K562 (cell line): Measurements from ENCODE around the gene SERGEF. TPM values are rescaled to one million over a fixed set of nuclear protein-coding genes. Genes with fewer than 3 reads are reported as not detected.

Experiments
- ATAC-seq: fragments of 200-7000 bp; cut with Tn5 transposase; 3 replicates; pipeline ENCODE4 v1.9.1; 2020; ENCODE audit warnings: moderate library complexity
- BruUV-seq: library from RNA; stranded (reverse); fragments of 400-500 nt; replicated peaks from 2 replicates; lab custom pipeline; 2021; lab: Mats Ljungman, UMichigan
- CTCF ChIA-PET: fragments of 300-600 bp; formaldehyde crosslinking; extraction: SDS; loops from one replicate; lab custom pipeline; 2021; ENCODE audit warnings: low intra/inter-chr PET ratio; lab: Yijun Ruan, JAX
- POLR2A ChIA-PET: fragments of 300-600, 350-650 bp; sonication (Branson Sonifier 250); formaldehyde crosslinking; extraction: SDS; loops from one replicate; lab custom pipeline; 2021; ENCODE audit warnings: antibody characterized with exemption, inconsistent platforms; lab: Yijun Ruan, JAX
- DNase-seq, 4 experiments: peaks; one replicate each; pipeline versions ENCODE4 v3.0.0 to v3.0.0-alpha.2; 2011 to 2018; ENCODE audit warnings: low spot score in 3 of 4, mixed read lengths in 3 of 4; ENCODE audit errors: extremely low read depth in 1 of 4
- FAIRE-seq: peaks from 2 replicates; lab custom pipeline; 2011; peaks lifted over from hg19 to GRCh38; lab: Jason Lieb, UNC
- H2AFZ ChIP-seq: 2 replicates; pipeline ENCODE4 v1.6.0; 2011; ENCODE audit warnings: low read depth, low read length, control low read depth, inconsistent platforms
- H3K27ac ChIP-seq: fragments of 200-600 bp; 3 replicates; pipeline ENCODE4 v1.8.0; 2011; ENCODE audit warnings: low read depth, mild to moderate bottlenecking, control low read depth, inconsistent platforms, low read length, moderate library complexity, mixed read lengths; ENCODE audit errors: extremely low read depth
- H3K27me3 ChIP-seq, 2 experiments: fragments of 300-600 bp in 1 of 2; 2 replicates in 1 of 2; 3 replicates in 1 of 2; pipeline versions ENCODE4 v1.6.0 to v1.8.0; 2011; ENCODE audit warnings: inconsistent platforms in 2 of 2, low read length in 2 of 2, mild to moderate bottlenecking in 1 of 2, mixed read lengths in 1 of 2, moderate library complexity in 1 of 2; ENCODE audit not compliant: control insufficient read depth in 2 of 2, insufficient read depth in 2 of 2
- H3K36me3 ChIP-seq: fragments of 300-600 bp; 3 replicates; pipeline ENCODE4 v1.8.0; 2011; ENCODE audit warnings: mild to moderate bottlenecking, low read length, inconsistent platforms; ENCODE audit not compliant: control insufficient read depth, insufficient read depth
- H3K4me1 ChIP-seq, 2 experiments: fragments of 200-600 bp in 1 of 2; replicated peaks in 1 of 2; 2 replicates in 1 of 2; 3 replicates in 1 of 2; pipeline versions ENCODE4 v1.5.1 to v1.8.0; 2011; ENCODE audit warnings: inconsistent platforms in 2 of 2, low read length in 2 of 2, mild to moderate bottlenecking in 1 of 2, mixed read lengths in 1 of 2, moderate library complexity in 1 of 2; ENCODE audit not compliant: control insufficient read depth in 2 of 2, insufficient read depth in 2 of 2
- H3K4me2 ChIP-seq: 2 replicates; pipeline ENCODE4 v1.6.1; 2011; ENCODE audit warnings: low read length, control low read depth, inconsistent platforms, mixed read lengths; ENCODE audit not compliant: insufficient read depth
- H3K4me3 ChIP-seq: fragments of 200-600 bp; sonication (generic), shearing (Covaris generic); 2 replicates; pipeline ENCODE4 v1.5.1; 2016; ENCODE audit warnings: control low read depth, inconsistent platforms
- H3K79me2 ChIP-seq: fragments of 200-600 bp; 3 replicates; pipeline ENCODE4 v1.8.0; 2011; ENCODE audit warnings: low read length, inconsistent platforms; ENCODE audit not compliant: control insufficient read depth, insufficient read depth
- H3K9ac ChIP-seq, 2 experiments: 2 replicates each; pipeline versions ENCODE4 v1.6.0 to v1.6.1; 2011; ENCODE audit warnings: low read depth in 2 of 2, low read length in 2 of 2, control low read depth in 1 of 2, inconsistent platforms in 1 of 2, mild to moderate bottlenecking in 1 of 2, mixed read lengths in 1 of 2; ENCODE audit not compliant: insufficient read depth in 1 of 2
- H3K9me1 ChIP-seq: one replicate; pipeline ENCODE4 v1.6.0; 2011; ENCODE audit warnings: inconsistent platforms, mild to moderate bottlenecking, low read length, moderate library complexity; ENCODE audit not compliant: control insufficient read depth, insufficient read depth
- H3K9me3 ChIP-seq: replicated peaks from 2 replicates; pipeline ENCODE4 v1.5.1; 2011; ENCODE audit warnings: low read depth, low read length, inconsistent platforms; ENCODE audit not compliant: control insufficient read depth, insufficient read depth
- H4K20me1 ChIP-seq: replicated peaks from 2 replicates; pipeline ENCODE4 v1.6.1; 2011; ENCODE audit warnings: low read length, inconsistent platforms, mixed read lengths; ENCODE audit not compliant: control insufficient read depth, insufficient read depth
- CBX2 ChIP-seq: fragments of 200-600 bp; sonication (generic); IDR thresholded peaks from one replicate; pipeline ENCODE4 v1.6.1; 2012; ENCODE audit warnings: mild to moderate bottlenecking, low read length, inconsistent platforms; ENCODE audit not compliant: insufficient read depth, poor library complexity, severe bottlenecking
- FOXJ2 ChIP-seq: fragments of 200-800 bp; sonication (Bioruptor generic); IDR thresholded peaks from 2 replicates; pipeline ENCODE4 v1.6.1; 2016; ENCODE audit warnings: missing genetic modification characterization, missing compliant biosample characterization
- HDAC1 ChIP-seq, 2 experiments: fragments of 450-650 bp; IDR thresholded peaks; 2 replicates each; pipeline ENCODE4 v1.6.1; 2016 to 2017; ENCODE audit warnings: inconsistent platforms in 1 of 2, mild to moderate bottlenecking in 1 of 2, moderate library complexity in 1 of 2
- KAT2B ChIP-seq: IDR thresholded peaks from one replicate; pipeline ENCODE4 v1.6.1; 2012; ENCODE audit warnings: low read depth, mild to moderate bottlenecking, control low read depth, inconsistent platforms, low read length, moderate library complexity
- KLF1 ChIP-seq: fragments of 450-650 bp; IDR thresholded peaks from 2 replicates; pipeline ENCODE4 v1.6.1; 2016; ENCODE audit warnings: missing genetic modification characterization, missing compliant biosample characterization
- MYNN ChIP-seq, 2 experiments: sonication (generic); formaldehyde crosslinking in 1 of 2; IDR thresholded peaks; 2 replicates each; pipeline versions ENCODE4 v1.5.0 to v1.6.1; 2016 to 2020; ENCODE audit warnings: antibody characterized with exemption in 1 of 2, missing genetic modification reagents in 1 of 2
- RAD21 ChIP-seq, 2 experiments: fragments of 250-450 bp in 1 of 2; fragments of 450-650 bp in 1 of 2; sonication (Bioruptor Pico) in 1 of 2; formaldehyde crosslinking in 1 of 2; IDR thresholded peaks in 1 of 2; conservative IDR thresholded peaks in 1 of 2; 2 replicates each; pipeline versions ENCODE4 v1.4.0 to v1.8.0; 2020 to 2022; ENCODE audit warnings: mild to moderate bottlenecking in 2 of 2, moderate library complexity in 1 of 2
- TEAD1 ChIP-seq, 2 experiments: fragments of 450-650 bp in 1 of 2; sonication (generic) in 1 of 2; formaldehyde crosslinking; IDR thresholded peaks; 2 replicates each; pipeline versions ENCODE4 v1.4.0 to v1.8.0; 2020 to 2022; ENCODE audit warnings: mild to moderate bottlenecking in 2 of 2, missing genetic modification reagents in 1 of 2
- THRAP3 ChIP-seq: fragments of 450-650 bp; IDR thresholded peaks from 2 replicates; pipeline ENCODE4 v1.6.1; 2016; ENCODE audit warnings: mild to moderate bottlenecking, inconsistent platforms, borderline replicate concordance
- ZNF695 ChIP-seq: fragments of 450-650 bp; formaldehyde crosslinking; IDR thresholded peaks from 2 replicates; pipeline ENCODE4 v1.4.0; 2020; ENCODE audit warnings: mild to moderate bottlenecking, moderate library complexity
- ZNF79 ChIP-seq: fragments of 250-450 bp; sonication (Bioruptor Pico); IDR thresholded peaks from 2 replicates; pipeline ENCODE4 v1.4.0; 2020; ENCODE audit warnings: low read depth, mild to moderate bottlenecking, moderate library complexity
- WGBS: fragments of 100-300 bp; shearing (Covaris generic); methylation state at CpG from one replicate; pipeline ENCODE4 v1.1.6; 2016; ENCODE audit warnings: low coverage, mixed read lengths; ENCODE audit not compliant: insufficient coverage; ENCODE audit errors: missing lambda C conversion rate; 5-methylcytosine and 5-hydroxymethylcytosine counted together
- in situ Hi-C: fragments of 300-500 bp; cut with MboI; formaldehyde crosslinking; loops from 4 replicates; pipeline ENCODE4 v1.15.0; 2018; ENCODE audit warnings: inconsistent platforms, mixed read lengths
- intact Hi-C: fragments of 100-400 bp; cut with micrococcal nuclease; formaldehyde crosslinking; loops from 2 replicates; pipeline ENCODE4 v1.14.2; 2022
- polyA plus RNA-seq, 8 experiments: library from polyadenylated mRNA; depleted of rRNA in 4 of 8; stranded (reverse) in 5 of 8; unstranded in 3 of 8; fragments of >200 nt; fragmentation: Nextera tagmentation in 2 of 8; fragmentation: Illumina TruSeq in 1 of 8; extraction: Ambion mirVana in 2 of 8; extraction: Trizol in 1 of 8; gene quantifications; 2 replicates each; pipeline versions ENCODE4 v1.2.1 to v1.2.3, GENCODE V29; 2011 to 2014; ENCODE audit warnings: inconsistent platforms in 1 of 8, missing spikeins in 1 of 8
- total RNA-seq, 7 experiments: library from RNA; depleted of rRNA in 6 of 7; stranded (reverse); fragments of >200 nt in 6 of 7; fragmentation: Illumina TruSeq in 2 of 7; extraction: Trizol in 2 of 7; gene quantifications; 2 replicates each; pipeline versions ENCODE4 v1.2.1 to v1.2.3, GENCODE V29; 2011 to 2021; ENCODE audit warnings: low replicate concordance in 1 of 7
- TF ChIP-seq, protein P1 (sequence below), 2 experiments: IDR thresholded peaks; 2 replicates each; pipeline ENCODE4 v1.6.1; 2012; ENCODE audit warnings: improper control_type of control experiment in 2 of 2, low read depth in 2 of 2, low read length in 2 of 2, borderline replicate concordance in 1 of 2
- TF ChIP-seq, protein P2 (sequence below), 3 experiments: IDR thresholded peaks in 2 of 3; conservative IDR thresholded peaks in 1 of 3; 2 replicates each; pipeline ENCODE4 v1.5.1; 2011 to 2012; ENCODE audit warnings: low read length in 3 of 3, mild to moderate bottlenecking in 3 of 3, control low read depth in 2 of 3, improper control_type of control experiment in 1 of 3, inconsistent platforms in 1 of 3, low read depth in 1 of 3, mixed read lengths in 1 of 3, moderate library complexity in 1 of 3; ENCODE audit not compliant: insufficient read depth in 2 of 3
- TF ChIP-seq, protein P3 (sequence below): IDR thresholded peaks from 2 replicates; pipeline ENCODE4 v1.6.1; 2011; ENCODE audit warnings: borderline replicate concordance, low read depth, mild to moderate bottlenecking, moderate library complexity, low read length; ENCODE audit not compliant: insufficient read depth, poor library complexity, severe bottlenecking

Gene SERGEF
- total and polyA plus RNA-seq, 9 of the 15 experiments (the other 6 are each of a cell fraction or from before 2014, with no cell fraction given): 10.2 to 28.0 (median 19.9) TPM

DNA sequence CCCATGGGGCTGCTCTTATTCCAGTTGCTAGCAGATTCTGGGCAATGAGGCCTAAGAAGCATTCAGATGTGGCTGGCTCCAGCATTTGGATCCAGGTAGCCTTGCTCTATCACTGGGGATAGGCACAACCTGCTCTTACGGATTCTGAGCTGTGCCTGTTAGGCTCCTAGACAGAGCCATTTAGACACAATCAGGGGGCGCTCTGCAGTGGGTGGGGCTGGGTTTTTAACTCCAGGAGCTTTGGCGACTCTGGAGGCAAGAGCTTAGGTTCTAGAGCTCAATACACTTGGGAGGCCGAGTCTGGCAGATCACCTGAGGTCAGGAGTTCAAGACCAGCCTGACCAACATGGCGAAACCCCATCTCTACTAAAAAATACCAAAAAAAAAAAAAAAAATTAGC, 246.3 kb downstream of the SERGEF start:
- no peaks in the 10 kb centered on the region for H3K36me3 ChIP-seq
- no peak for FAIRE-seq
- no TSS peak for BruUV-seq

More for the DNA sequence above, 246.3 kb downstream of the SERGEF start:
- Histone ChIP-seq H4K20me1 (peaks cover 4% of the 10 kb centered on the region; the same call in 1 of the 2 replicates), H3K9me3 (no peaks in the 10 kb centered on the region), H3K4me3 (no peak overlapping the region), H3K79me2 (no peaks in the 10 kb centered on the region), H3K4me1 (peaks cover 4 to 12% of the 10 kb centered on the region in 2 experiments; a peak in 3 of 5 replicates), H2AFZ (no peak overlapping the region), H3K27me3 (peaks cover 0 to 26% of the 10 kb centered on the region in 2 experiments; a peak in 3 of 5 replicates), H3K4me2 (no peak overlapping the region), H3K9me1 (no peaks in the 10 kb centered on the region), H3K27ac (no peak overlapping the region), H3K9ac (no peak overlapping the region)
- ATAC-seq: peak; percentile 31; the same call in 1 of the 3 replicates
- in situ Hi-C loops (loop anchor here (5.0 kb wide), 1 partner anchor 211 kb away; no protein-coding TSS in a partner anchor), intact Hi-C loops (no loop called here)
- TF ChIP-seq FOXJ2 (tag) (no peak), CBX2 (no peak), KAT2B (no peak), ZNF79 (CRISPR knock-in tag) (no peak), RAD21 (CRISPR knock-in tag; conservative IDR thresholded peaks at IDR 0.05 in 1 of 2, IDR thresholded peaks at IDR 0.05 in 1 of 2) (peak in 1 of 2 experiments; percentile 21; a peak in 1 of 4 replicates), TEAD1 (CRISPR knock-in tag; IDR thresholded peaks at IDR 0.05) (no peak), KLF1 (tag) (no peak), MYNN (IDR thresholded peaks at IDR 0.05) (no peak), MYNN (CRISPR knock-in tag; IDR thresholded peaks at IDR 0.05) (no peak), HDAC1 (IDR thresholded peaks at IDR 0.05) (no peak), ZNF695 (CRISPR knock-in tag) (no peak), THRAP3 (no peak)
- TF ChIP-seq, protein P1, sequence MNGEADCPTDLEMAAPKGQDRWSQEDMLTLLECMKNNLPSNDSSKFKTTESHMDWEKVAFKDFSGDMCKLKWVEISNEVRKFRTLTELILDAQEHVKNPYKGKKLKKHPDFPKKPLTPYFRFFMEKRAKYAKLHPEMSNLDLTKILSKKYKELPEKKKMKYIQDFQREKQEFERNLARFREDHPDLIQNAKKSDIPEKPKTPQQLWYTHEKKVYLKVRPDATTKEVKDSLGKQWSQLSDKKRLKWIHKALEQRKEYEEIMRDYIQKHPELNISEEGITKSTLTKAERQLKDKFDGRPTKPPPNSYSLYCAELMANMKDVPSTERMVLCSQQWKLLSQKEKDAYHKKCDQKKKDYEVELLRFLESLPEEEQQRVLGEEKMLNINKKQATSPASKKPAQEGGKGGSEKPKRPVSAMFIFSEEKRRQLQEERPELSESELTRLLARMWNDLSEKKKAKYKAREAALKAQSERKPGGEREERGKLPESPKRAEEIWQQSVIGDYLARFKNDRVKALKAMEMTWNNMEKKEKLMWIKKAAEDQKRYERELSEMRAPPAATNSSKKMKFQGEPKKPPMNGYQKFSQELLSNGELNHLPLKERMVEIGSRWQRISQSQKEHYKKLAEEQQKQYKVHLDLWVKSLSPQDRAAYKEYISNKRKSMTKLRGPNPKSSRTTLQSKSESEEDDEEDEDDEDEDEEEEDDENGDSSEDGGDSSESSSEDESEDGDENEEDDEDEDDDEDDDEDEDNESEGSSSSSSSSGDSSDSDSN (IDR thresholded peaks at IDR 0.05; ENCODE audit: borderline replicate concordance in 1 of 2, low read depth in 2 of 2, low read length in 2 of 2): no peak
- TF ChIP-seq, protein P2, sequence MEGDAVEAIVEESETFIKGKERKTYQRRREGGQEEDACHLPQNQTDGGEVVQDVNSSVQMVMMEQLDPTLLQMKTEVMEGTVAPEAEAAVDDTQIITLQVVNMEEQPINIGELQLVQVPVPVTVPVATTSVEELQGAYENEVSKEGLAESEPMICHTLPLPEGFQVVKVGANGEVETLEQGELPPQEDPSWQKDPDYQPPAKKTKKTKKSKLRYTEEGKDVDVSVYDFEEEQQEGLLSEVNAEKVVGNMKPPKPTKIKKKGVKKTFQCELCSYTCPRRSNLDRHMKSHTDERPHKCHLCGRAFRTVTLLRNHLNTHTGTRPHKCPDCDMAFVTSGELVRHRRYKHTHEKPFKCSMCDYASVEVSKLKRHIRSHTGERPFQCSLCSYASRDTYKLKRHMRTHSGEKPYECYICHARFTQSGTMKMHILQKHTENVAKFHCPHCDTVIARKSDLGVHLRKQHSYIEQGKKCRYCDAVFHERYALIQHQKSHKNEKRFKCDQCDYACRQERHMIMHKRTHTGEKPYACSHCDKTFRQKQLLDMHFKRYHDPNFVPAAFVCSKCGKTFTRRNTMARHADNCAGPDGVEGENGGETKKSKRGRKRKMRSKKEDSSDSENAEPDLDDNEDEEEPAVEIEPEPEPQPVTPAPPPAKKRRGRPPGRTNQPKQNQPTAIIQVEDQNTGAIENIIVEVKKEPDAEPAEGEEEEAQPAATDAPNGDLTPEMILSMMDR (IDR thresholded peaks at IDR 0.05 in 2 of 3, conservative IDR thresholded peaks at IDR 0.05 in 1 of 3; ENCODE audit: insufficient read depth in 2 of 3, low read depth in 1 of 3, low read length in 3 of 3): peak in 2 of 3 experiments; percentile 29 to 36; a peak in 3 of 6 replicates
- TF ChIP-seq, protein P3, sequence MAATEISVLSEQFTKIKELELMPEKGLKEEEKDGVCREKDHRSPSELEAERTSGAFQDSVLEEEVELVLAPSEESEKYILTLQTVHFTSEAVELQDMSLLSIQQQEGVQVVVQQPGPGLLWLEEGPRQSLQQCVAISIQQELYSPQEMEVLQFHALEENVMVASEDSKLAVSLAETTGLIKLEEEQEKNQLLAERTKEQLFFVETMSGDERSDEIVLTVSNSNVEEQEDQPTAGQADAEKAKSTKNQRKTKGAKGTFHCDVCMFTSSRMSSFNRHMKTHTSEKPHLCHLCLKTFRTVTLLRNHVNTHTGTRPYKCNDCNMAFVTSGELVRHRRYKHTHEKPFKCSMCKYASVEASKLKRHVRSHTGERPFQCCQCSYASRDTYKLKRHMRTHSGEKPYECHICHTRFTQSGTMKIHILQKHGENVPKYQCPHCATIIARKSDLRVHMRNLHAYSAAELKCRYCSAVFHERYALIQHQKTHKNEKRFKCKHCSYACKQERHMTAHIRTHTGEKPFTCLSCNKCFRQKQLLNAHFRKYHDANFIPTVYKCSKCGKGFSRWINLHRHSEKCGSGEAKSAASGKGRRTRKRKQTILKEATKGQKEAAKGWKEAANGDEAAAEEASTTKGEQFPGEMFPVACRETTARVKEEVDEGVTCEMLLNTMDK: peak; percentile 22
- ChIA-PET POLR2A (interaction anchor here (0.8 kb wide), 1 partner anchor 23 kb away, joined by 3 read pairs; no protein-coding TSS in a partner anchor), CTCF (interaction anchor here (0.6 kb wide), 1 partner anchor 9 kb away, joined by 4 read pairs; no protein-coding TSS in a partner anchor)
- peak in 2 of 4 experiments; percentile 25 to 26 for DNase-seq
- 7% methylated on average over 4 of the region's 5 CpGs for WGBS
